OCI-M1 (cell line): ENCODE data around the gene NDUFS3.
A peak's percentile ranks its signal among the peaks of the same experiment; 100 is the strongest.

ENCODE experiments used
- DNase-seq: peaks from one replicate; lab custom pipeline; 2025; lab: John Stamatoyannopoulos, UW

The NDUFS3 gene

DNA sequence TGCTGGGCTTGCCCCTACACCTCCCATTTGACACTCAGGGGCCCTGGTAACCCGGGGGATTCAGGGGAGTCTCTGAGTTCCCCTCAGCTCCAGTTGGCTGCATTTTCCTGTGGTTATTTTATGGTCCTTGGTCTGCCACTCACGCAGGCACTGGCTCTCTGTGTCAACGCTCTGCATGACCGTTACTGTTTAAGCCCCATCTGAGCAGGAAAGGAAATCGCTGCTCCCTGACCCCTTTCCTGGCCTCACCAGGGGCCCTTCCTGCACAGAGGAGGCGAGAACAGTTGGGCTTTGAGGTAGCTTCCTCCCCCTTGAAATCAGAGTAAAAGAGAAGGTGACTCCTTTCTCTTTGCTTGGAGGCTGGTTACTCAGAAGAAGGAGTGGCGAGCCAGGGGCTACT, 12.9 kb downstream of the NDUFS3 start:
- DNase-seq: no peak

- no peak for DNase-seq
Observed at GRCh38 chr11:47592251-47592650, 13.4 kb downstream of the NDUFS3 start.

DNA sequence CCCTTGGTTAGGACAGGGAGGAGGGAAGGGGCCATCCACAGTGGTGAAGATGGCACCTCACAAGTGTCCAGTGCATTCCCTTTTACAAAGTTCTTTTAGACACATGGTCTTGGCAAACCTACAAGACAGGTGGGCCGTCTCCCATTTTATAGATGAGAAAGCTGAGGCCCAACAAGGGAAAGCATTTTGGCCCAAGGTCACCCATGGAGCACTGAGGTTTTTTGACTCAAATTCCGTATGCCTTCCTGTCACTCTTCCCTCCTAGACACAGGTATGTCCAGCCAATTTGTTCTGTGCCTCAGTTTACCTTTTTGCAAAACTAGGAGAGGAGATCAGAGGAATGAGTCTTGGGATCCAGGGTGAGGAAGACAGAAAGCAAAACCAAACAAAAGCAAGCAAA, 14.1 kb downstream of the NDUFS3 start:
- no peak for DNase-seq

DNA sequence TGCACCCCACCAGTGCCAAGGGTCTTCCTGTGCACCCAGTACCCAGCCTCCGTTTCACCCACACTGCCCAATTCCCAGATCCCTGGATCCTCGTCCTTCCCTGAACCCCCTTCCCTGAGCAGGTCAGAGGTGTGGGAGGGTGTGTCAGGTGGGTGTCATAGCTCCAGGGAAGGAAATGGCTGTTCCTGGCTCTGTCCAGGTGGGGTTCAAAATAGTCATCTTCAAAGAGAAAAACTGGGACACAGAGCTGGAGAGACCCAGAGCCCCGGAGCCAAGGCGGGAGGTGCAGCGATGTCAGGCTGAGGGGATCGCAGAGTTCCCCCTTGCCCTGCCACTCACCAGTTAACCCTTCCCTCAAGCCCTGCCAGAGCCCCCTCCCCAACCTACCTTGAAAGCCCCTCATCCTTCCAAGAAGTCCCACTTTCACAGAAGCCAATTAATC, 14.6 kb downstream of the NDUFS3 start:
- DNase-seq: no peak

- no peak for DNase-seq
Observed at GRCh38 chr11:47593934-47594855, 15.3 kb downstream of the NDUFS3 start, which contains the start of gene C1QTNF4. TSS of gene C1QTNF4 (minus strand) at chr11:47594411. CDS start at chr11:47590810, 3,601 bp downstream.

GRCh38 chr11:47595029-47595428, 16.2 kb downstream of the NDUFS3 start:
- no peak for DNase-seq

GRCh38 chr11:47595967-47596366, 17.1 kb downstream of the NDUFS3 start:
- no peak for DNase-seq

GRCh38 chr11:47599902-47600301, 21.0 kb downstream of the NDUFS3 start:
- no peak for DNase-seq

DNA sequence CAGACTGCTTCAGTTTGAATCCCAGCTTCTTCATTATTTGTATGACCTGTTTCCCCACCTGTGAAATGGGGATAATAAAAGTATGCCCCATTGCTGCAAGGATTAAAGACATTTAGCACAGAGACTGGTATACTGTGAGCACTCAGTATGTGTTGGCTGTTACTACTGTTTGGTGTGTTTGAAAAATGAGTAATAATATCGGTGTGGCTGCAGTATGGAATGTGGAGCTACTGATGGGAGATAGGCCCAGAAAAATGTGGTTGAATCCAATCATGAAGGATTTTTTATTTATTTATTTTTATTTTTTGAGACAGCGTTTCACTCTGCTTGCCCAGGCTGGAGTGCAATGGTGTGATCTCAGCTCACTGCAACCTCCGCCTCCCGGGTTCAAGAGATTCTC, 24.4 kb downstream of the NDUFS3 start:
- no peak for DNase-seq

DNA sequence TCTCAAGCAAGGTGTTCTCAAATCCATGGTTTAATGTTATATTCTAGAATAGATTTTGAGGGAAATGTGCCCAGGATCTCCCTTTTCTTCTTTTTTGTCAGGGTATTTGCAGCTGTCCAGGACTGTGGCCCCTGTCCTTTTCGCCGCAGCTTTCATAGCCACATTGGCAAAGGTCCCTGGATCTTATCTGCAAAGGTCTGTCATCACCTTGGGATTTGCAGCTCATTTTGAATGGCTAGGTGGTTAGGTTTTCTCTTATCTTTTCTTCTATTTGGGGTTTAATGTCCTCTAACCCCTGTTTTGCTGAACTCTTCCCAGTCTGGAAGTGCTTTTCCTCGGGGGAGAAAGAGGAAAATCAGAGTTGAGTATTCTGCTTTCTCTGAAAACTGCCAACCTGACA, 27.0 kb downstream of the NDUFS3 start:
- DNase-seq: no peak

DNA sequence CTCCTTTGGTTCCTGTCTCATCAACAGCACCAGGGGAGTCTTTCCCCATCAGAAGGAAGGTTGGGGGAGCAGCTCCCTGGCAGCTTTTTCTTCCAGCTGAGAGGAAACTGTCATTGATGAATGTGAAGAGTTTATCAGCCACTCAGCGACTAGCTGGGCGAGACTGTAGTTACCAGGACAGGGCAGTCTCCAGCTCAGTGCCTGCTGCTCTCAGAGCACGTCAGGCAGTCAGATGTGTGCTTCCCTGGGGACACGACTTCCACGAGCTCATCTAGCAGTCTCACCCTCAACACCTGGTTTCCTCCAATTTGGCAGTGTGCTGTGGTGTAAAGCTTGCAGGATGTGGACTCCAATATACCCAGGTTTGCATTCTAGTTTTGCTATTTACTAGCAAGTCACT, 27.9 kb downstream of the NDUFS3 start:
- DNase-seq: no peak

DNA sequence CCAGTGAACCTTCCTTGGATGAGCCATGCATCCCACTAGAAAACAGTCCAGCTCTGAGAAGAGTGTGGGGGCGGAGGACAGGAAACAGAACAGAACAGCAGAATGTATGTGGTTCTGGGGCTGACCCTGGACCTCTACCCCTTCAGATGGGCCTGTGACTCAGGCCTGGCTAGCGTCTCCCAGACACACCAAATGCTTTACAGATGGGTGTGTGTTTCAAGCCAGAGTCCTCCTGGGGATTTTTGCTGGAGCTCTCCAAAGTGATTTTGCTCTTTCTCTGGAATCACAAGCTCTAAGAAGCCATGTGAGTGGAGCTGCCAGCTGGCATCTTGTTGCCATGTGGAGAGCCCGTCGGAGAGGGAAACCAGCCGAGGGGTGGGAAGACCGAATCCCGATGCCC, 28.5 kb downstream of the NDUFS3 start:
- no peak for DNase-seq

DNA sequence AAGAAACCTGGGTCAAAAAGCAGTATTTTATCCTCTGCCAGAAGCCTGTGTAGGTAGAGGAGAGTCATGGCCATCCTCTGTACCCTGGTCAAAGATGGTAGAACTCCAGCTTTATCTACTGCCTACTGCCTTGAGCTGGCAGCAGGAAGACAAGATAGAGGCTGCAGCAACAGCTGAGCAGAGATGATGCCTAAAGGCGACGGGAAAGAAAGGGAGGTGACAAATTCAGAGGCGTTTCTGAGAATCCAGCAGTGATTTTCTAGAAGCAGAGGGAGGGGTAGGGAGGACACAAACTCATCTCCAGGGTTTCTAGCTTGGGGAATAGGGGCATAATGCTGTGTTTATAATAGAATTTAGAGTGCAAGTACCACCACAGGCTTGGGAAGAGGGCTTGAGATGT, 30.8 kb downstream of the NDUFS3 start:
- DNase-seq: peak; percentile 52

DNA sequence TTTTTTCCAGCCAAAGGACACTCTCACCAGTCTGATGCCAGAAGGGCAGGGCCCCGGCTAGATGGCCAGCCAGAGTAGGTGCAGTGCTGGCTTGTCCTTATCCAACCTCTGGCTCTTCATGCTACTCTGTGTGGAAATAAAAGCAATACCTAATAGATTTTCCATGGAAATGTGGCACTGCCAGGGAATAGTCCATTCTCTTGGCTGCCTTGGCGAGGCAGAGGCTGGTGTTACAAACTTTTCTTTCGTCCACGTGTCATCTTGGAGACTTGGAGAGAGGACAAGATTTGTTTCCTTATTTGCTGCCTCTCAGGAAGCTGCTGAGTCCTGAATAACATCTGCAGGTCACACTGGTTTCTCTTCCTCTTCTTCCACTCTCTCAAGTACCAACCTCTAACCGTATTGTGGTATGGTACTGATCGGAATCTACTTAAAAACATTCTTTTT, 32.5 kb downstream of the NDUFS3 start:
- no peak for DNase-seq

DNA sequence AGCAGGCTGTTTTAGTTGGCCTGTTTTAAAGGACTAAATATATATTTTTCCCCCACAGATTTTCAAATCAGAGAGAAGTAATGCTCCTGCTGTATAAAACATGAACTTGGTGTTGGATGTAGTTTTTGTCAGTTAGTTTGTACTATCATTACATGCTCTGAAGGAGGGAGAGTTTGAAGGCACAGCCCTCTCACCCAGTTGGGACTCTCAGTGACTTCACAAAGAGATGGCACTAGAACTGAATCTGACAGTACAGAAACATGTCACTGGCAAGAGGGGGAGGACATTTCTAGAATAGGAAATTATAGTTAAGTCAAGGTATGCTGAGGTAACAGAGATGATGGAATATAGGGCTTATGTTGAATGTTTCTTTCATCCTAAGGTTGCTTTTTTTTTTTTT, 36.4 kb downstream of the NDUFS3 start:
- no peak for DNase-seq

- DNase-seq: peak; percentile 63
Observed at GRCh38 chr11:47616726-47617416, 38.0 kb downstream of the NDUFS3 start.

DNA sequence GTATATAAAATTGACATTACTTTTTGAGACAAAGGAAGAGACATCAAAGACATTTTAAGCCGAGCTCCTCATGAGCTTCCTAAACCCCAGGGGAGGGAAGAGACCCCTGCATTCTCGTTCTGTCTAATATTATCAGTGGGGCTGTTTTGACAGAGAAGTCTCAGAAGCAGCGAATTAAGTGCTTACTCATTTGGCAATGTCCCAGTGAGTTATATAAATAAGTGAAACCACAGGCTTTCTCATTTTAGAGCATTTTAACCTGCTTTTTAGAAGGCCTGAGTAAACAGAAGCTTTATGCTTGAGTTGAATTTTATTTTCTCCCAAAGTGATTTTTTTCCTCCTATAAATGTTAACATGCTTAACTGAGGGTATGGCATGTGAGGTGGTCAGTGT, 38.5 kb downstream of the NDUFS3 start:
- DNase-seq: no peak

DNA sequence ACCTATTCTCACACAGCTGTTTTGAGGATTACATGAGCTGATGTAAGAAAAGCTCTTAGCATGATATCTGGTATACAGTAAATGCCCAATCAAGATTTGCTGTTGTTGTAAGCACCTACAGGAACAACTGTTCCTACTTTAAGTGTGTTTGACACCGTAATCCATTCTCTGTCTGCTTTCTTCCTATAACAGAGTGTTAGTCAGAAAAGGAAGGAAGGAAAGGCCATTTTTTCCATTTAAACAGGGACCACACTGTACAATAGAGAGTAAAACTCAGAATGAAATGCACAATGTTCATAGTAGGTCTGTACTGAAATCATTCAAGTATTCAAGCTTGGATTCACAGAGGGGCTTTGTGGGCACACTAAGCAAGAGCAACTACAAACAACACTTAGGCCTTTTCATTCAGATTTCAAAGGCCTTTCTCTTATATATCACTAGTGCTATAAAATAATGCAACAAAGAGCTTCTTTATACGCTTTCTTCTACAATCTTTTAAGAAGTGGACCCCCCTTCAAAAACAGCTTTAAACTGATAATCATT, 42.0 kb downstream of the NDUFS3 start:
- no peak for DNase-seq

DNA sequence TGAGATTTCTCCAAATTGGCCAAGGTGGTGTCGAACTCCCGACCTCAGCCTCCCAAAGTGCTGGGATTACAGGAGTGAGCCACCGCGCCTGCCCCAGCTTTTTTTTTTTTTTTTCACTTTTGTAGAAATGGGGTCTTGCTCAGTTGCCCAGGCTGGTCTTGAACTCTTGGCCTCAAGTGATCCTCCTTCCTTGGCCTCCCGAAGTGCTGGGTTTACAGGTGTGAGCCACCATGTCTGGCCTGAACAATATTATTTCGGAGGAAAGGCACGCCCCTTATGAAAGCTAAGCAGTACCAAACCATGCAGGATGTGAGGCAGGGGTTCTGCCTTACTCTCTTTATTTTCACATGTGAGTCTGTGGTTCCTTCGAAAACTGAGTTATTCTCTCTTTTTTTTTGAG, 47.4 kb downstream of the NDUFS3 start:
- no peak for DNase-seq

GRCh38 chr11:47628026-47628425, 49.2 kb downstream of the NDUFS3 start:
- DNase-seq: no peak

DNA sequence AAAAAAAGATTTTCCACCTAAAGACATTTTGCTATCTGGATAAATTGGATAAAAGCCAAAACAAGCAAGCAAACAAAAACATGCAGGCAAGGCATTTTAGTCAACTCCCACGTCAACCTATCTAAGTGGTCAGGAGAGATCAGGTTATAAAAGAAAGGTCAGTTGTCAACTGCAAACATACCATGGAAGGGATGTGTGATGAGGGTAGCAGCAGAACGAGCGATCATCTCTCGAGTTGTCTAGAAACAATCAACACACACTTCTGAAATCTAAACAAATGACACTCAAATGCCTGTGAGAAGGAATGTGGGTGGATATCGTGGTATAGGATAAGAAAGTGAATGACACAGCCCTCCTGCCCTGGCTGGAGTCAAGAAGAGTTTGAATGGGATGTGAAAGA, 52.6 kb downstream of the NDUFS3 start:
- DNase-seq: no peak
